Kasumi-1 (cell line): ENCODE data around the gene MTAP.
A peak's percentile ranks its signal among the peaks of the same experiment; 100 is the strongest.

Experiments used
- DNase-seq, 2 experiments: peaks; one replicate each; lab custom pipeline; 2025; lab: John Stamatoyannopoulos, UW

The MTAP gene

GRCh38 chr9:21852754-21853153, 50.3 kb downstream of the MTAP start:
- DNase-seq, result no peak

GRCh38 chr9:21853414-21853813, 51.0 kb downstream of the MTAP start:
- DNase-seq, result no peak

- no peak for DNase-seq
Observed at GRCh38 chr9:21854119-21854518, 51.7 kb downstream of the MTAP start.

GRCh38 chr9:21854594-21854993, 52.2 kb downstream of the MTAP start:
- no peak for DNase-seq

GRCh38 chr9:21856301-21857094, 54.1 kb downstream of the MTAP start:
- no peak for DNase-seq

- no peak for DNase-seq
Observed at GRCh38 chr9:21862871-21863270, 60.4 kb downstream of the MTAP start.

GRCh38 chr9:21864505-21864904, 62.1 kb downstream of the MTAP start:
- DNase-seq, result no peak

GRCh38 chr9:21866302-21866701, 63.9 kb downstream of the MTAP start:
- no peak for DNase-seq

GRCh38 chr9:21871256-21871975, 69.0 kb downstream of the MTAP start:
- DNase-seq, result no peak

- no peak for DNase-seq
Observed at GRCh38 chr9:21872696-21873095, 70.3 kb downstream of the MTAP start.

GRCh38 chr9:21873540-21874221, 71.2 kb downstream of the MTAP start:
- DNase-seq, result no peak

- no peak for DNase-seq
Observed at GRCh38 chr9:21875893-21876292, 73.5 kb downstream of the MTAP start.

GRCh38 chr9:21883642-21884041, 81.2 kb downstream of the MTAP start:
- peak; percentile 15 to 43 for DNase-seq

- no peak for DNase-seq
Observed at GRCh38 chr9:21889673-21890072, 87.2 kb downstream of the MTAP start.

GRCh38 chr9:21890696-21891095, 88.3 kb downstream of the MTAP start:
- no peak for DNase-seq

- DNase-seq, result no peak
Observed at GRCh38 chr9:21901546-21901945, 99.1 kb downstream of the MTAP start.

- peak; percentile 63 to 73 for DNase-seq
Observed at GRCh38 chr9:21902136-21902535, 99.7 kb downstream of the MTAP start.

GRCh38 chr9:21903380-21903965, 101.0 kb downstream of the MTAP start:
- no peak for DNase-seq

GRCh38 chr9:21904371-21904770, 101.9 kb downstream of the MTAP start:
- DNase-seq, result no peak

GRCh38 chr9:21904776-21905175, 102.3 kb downstream of the MTAP start:
- no peak for DNase-seq

- no peak for DNase-seq
Observed at GRCh38 chr9:21906213-21906612, 103.8 kb downstream of the MTAP start.

GRCh38 chr9:21906881-21907280, 104.4 kb downstream of the MTAP start:
- no peak for DNase-seq
